Measurements from ENCODE around the gene DNM3.

The DNM3 gene

DNA sequence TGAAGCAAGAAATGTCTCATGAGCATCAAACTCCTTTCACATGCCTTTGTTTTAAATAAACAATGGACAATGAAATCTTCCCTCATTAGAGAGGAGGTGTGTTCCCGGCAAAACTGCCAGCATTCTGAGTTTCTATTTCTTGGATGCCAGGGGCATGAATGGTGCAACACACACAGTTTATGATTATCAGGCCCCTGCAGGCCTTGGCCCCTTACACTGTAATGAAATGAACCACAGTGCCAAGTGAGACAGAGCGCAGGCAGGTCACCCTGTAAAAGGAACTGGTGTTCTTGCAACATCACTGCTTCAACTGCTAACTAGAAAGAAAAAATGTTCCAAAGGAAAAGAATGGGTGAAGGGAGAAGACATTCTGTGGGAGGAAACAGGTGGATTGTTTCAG lies 606.3 kb downstream of the DNM3 start:
- H3K36me3 ChIP-seq (ENCODE audit: low read depth), result peaks cover 2% of the 10 kb centered on the region; the same call in 1 of the 2 replicates
- TF ChIP-seq CTCF (IDR thresholded peaks at IDR 0.05; ENCODE audit: poor library complexity, severe bottlenecking), result no peak
- H3K27me3 ChIP-seq (ENCODE audit: insufficient read depth, poor library complexity, severe bottlenecking), result no peaks in the 10 kb centered on the region
- peak overlapping the region; percentile 75 for H3K27ac ChIP-seq (ENCODE audit: poor library complexity, severe bottlenecking)
- ATAC-seq (ENCODE audit: low read depth) (no peak), DNase-seq (ENCODE audit: low spot score) (no peak)
- no peaks in the 10 kb centered on the region for H3K9me3 ChIP-seq (ENCODE audit: severe bottlenecking)
- no peak overlapping the region for H3K4me3 ChIP-seq (ENCODE audit: severe bottlenecking)
- H3K4me1 ChIP-seq (ENCODE audit: insufficient read depth, poor library complexity, severe bottlenecking), result peaks cover 16% of the 10 kb centered on the region

GRCh38 chr1:172448995-172449584 lies 607.8 kb downstream of the DNM3 start:
- Histone ChIP-seq H3K27me3 (ENCODE audit: insufficient read depth, poor library complexity, severe bottlenecking) (no peaks in the 10 kb centered on the region), H3K36me3 (ENCODE audit: low read depth) (no peaks in the 10 kb centered on the region), H3K4me3 (ENCODE audit: severe bottlenecking) (no peak overlapping the region), H3K9me3 (ENCODE audit: severe bottlenecking) (no peaks in the 10 kb centered on the region), H3K27ac (ENCODE audit: poor library complexity, severe bottlenecking) (peak overlapping the region; percentile 75), H3K4me1 (ENCODE audit: insufficient read depth, poor library complexity, severe bottlenecking) (peaks cover 12% of the 10 kb centered on the region)
- ATAC-seq (ENCODE audit: low read depth), result peak; percentile 82
- DNase-seq (ENCODE audit: low spot score), result peak; percentile 64
- TF ChIP-seq CTCF (IDR thresholded peaks at IDR 0.05; ENCODE audit: poor library complexity, severe bottlenecking), result no peak

GRCh38 chr1:172449585-172450523 lies 608.6 kb downstream of the DNM3 start:
- peak; percentile 89 for TF ChIP-seq CTCF (IDR thresholded peaks at IDR 0.05; ENCODE audit: poor library complexity, severe bottlenecking)
- no peaks in the 10 kb centered on the region for H3K9me3 ChIP-seq (ENCODE audit: severe bottlenecking)
- peak overlapping the region; percentile 75 for H3K27ac ChIP-seq (ENCODE audit: poor library complexity, severe bottlenecking)
- ATAC-seq (ENCODE audit: low read depth) (peak; percentile 67), DNase-seq (ENCODE audit: low spot score) (no peak)
- H3K4me3 ChIP-seq (ENCODE audit: severe bottlenecking), result no peak overlapping the region
- no peaks in the 10 kb centered on the region for H3K36me3 ChIP-seq (ENCODE audit: low read depth)
- H3K27me3 ChIP-seq (ENCODE audit: insufficient read depth, poor library complexity, severe bottlenecking), result no peaks in the 10 kb centered on the region
- H3K4me1 ChIP-seq (ENCODE audit: insufficient read depth, poor library complexity, severe bottlenecking), result peaks cover 12% of the 10 kb centered on the region

DNA sequence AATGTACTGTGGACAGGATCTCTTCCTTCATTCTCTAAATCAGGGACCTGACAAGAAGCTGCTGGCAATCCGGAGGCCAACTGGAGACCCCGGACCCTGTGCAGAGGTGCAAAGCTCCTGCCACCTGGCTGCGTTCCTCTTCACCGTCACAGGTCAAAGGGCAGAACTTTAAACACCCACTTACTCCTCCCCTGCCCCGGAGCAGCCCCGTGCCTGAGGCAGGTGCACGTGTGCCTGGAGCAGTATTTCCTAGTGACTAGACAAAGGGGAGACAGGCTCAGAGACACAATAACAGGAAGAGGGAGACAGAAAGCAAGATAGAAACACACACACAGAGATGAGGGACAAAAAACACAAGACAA lies 609.2 kb downstream of the DNM3 start:
- ATAC-seq (ENCODE audit: low read depth) (no peak), DNase-seq (ENCODE audit: low spot score) (no peak)
- Histone ChIP-seq H3K36me3 (ENCODE audit: low read depth) (no peaks in the 10 kb centered on the region), H3K27me3 (ENCODE audit: insufficient read depth, poor library complexity, severe bottlenecking) (no peaks in the 10 kb centered on the region), H3K9me3 (ENCODE audit: severe bottlenecking) (no peaks in the 10 kb centered on the region), H3K4me1 (ENCODE audit: insufficient read depth, poor library complexity, severe bottlenecking) (peaks cover 12% of the 10 kb centered on the region), H3K27ac (ENCODE audit: poor library complexity, severe bottlenecking) (no peak overlapping the region), H3K4me3 (ENCODE audit: severe bottlenecking) (no peak overlapping the region)
- TF ChIP-seq CTCF (IDR thresholded peaks at IDR 0.05; ENCODE audit: poor library complexity, severe bottlenecking), result no peak
